ENCODE results near the gene CBLN3.

The CBLN3 gene

DNA sequence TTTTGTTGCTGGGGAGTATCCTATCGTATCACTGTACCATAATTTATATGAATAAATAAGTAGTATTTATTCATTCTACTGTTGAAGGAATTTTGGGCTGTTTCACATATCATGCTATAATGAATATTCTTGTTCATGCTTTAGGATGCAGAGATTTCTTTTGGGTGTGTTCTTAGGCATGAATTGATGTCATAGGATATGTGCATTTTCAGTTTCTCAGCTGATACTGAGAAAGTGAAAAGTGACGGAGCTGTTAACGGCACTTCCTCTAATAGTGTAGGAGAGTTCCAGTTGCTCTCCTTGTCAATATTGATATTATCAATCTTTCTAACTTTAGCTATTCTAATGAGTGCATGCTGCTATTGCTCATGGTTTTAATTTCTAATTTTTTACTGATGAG is 36.3 kb upstream of the CBLN3 start:
- no peak for ATAC-seq (ENCODE audit: insufficient read depth, low read depth)
- Histone ChIP-seq H4K20me1 (ENCODE audit: insufficient read depth, low read length) (no peaks in the 10 kb centered on the region), H3K36me3 (ENCODE audit: insufficient read depth, low read length) (no peaks in the 10 kb centered on the region), H3K9me3 (ENCODE audit: insufficient read depth, low read length, severe bottlenecking) (no peaks in the 10 kb centered on the region), H3K4me3 (ENCODE audit: low read depth in 1 of 2, low read length in 2 of 2) (no peak overlapping the region), H3K4me2 (ENCODE audit: insufficient read depth, low read length) (no peak overlapping the region), H3K27ac (ENCODE audit: low read length) (no peak overlapping the region), H3K27me3 (ENCODE audit: insufficient read depth, low read length, poor library complexity) (no peaks in the 10 kb centered on the region), H2AFZ (ENCODE audit: low read depth, low read length) (no peak overlapping the region), H3K9ac (ENCODE audit: low read depth, low read length) (no peak overlapping the region), H3K4me1 (ENCODE audit: insufficient read depth, low read length) (peaks cover 4% of the 10 kb centered on the region; the same call in 1 of the 2 replicates), H3K79me2 (ENCODE audit: insufficient read depth, low read length) (no peaks in the 10 kb centered on the region)
- TF ChIP-seq EZH2 (IDR thresholded peaks at IDR 0.05; ENCODE audit: borderline replicate concordance, low read depth, low read length, severe bottlenecking): no peak
- TF ChIP-seq, protein P1, sequence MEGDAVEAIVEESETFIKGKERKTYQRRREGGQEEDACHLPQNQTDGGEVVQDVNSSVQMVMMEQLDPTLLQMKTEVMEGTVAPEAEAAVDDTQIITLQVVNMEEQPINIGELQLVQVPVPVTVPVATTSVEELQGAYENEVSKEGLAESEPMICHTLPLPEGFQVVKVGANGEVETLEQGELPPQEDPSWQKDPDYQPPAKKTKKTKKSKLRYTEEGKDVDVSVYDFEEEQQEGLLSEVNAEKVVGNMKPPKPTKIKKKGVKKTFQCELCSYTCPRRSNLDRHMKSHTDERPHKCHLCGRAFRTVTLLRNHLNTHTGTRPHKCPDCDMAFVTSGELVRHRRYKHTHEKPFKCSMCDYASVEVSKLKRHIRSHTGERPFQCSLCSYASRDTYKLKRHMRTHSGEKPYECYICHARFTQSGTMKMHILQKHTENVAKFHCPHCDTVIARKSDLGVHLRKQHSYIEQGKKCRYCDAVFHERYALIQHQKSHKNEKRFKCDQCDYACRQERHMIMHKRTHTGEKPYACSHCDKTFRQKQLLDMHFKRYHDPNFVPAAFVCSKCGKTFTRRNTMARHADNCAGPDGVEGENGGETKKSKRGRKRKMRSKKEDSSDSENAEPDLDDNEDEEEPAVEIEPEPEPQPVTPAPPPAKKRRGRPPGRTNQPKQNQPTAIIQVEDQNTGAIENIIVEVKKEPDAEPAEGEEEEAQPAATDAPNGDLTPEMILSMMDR (IDR thresholded peaks at IDR 0.05; ENCODE audit: borderline replicate concordance, extremely low read depth, low read length, poor library complexity, severe bottlenecking): no peak
- no peak for DNase-seq

DNA sequence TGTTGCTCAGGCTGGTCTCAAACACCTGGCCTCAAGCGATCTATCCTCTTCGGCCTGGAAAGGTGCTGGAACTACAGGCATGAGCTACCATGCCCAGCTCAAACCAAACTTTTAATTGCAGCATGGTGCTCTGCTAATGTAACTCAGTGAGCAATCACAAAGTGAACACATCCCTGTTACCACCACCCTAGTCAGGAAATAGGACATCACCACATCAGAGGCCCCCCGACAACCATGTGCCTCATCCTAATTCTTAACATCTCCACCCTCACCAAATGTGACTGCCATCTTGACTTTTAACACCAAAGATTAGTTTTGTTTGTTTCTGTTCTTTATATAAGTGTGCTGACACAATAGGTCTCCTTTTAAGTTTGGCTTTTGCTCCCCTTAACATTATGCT is 35.9 kb upstream of the CBLN3 start:
- ATAC-seq (ENCODE audit: insufficient read depth, low read depth) (peak; percentile 84), DNase-seq (peak; percentile 35)
- no peak overlapping the region for H3K9ac ChIP-seq (ENCODE audit: low read depth, low read length)
- no peaks in the 10 kb centered on the region for H4K20me1 ChIP-seq (ENCODE audit: insufficient read depth, low read length)
- H3K4me2 ChIP-seq (ENCODE audit: insufficient read depth, low read length): no peak overlapping the region
- H3K4me3 ChIP-seq (ENCODE audit: low read depth in 1 of 2, low read length in 2 of 2): no peak overlapping the region
- H3K79me2 ChIP-seq (ENCODE audit: insufficient read depth, low read length): no peaks in the 10 kb centered on the region
- H3K9me3 ChIP-seq (ENCODE audit: insufficient read depth, low read length, severe bottlenecking): no peaks in the 10 kb centered on the region
- no peak overlapping the region for H2AFZ ChIP-seq (ENCODE audit: low read depth, low read length)
- H3K36me3 ChIP-seq (ENCODE audit: insufficient read depth, low read length): no peaks in the 10 kb centered on the region
- peaks cover 4% of the 10 kb centered on the region; the same call in 1 of the 2 replicates for H3K4me1 ChIP-seq (ENCODE audit: insufficient read depth, low read length)
- H3K27ac ChIP-seq (ENCODE audit: low read length): no peak overlapping the region
- TF ChIP-seq EZH2 (IDR thresholded peaks at IDR 0.05; ENCODE audit: borderline replicate concordance, low read depth, low read length, severe bottlenecking): no peak
- TF ChIP-seq, protein P1 (IDR thresholded peaks at IDR 0.05; ENCODE audit: borderline replicate concordance, extremely low read depth, low read length, poor library complexity, severe bottlenecking): no peak
- no peaks in the 10 kb centered on the region for H3K27me3 ChIP-seq (ENCODE audit: insufficient read depth, low read length, poor library complexity)

DNA sequence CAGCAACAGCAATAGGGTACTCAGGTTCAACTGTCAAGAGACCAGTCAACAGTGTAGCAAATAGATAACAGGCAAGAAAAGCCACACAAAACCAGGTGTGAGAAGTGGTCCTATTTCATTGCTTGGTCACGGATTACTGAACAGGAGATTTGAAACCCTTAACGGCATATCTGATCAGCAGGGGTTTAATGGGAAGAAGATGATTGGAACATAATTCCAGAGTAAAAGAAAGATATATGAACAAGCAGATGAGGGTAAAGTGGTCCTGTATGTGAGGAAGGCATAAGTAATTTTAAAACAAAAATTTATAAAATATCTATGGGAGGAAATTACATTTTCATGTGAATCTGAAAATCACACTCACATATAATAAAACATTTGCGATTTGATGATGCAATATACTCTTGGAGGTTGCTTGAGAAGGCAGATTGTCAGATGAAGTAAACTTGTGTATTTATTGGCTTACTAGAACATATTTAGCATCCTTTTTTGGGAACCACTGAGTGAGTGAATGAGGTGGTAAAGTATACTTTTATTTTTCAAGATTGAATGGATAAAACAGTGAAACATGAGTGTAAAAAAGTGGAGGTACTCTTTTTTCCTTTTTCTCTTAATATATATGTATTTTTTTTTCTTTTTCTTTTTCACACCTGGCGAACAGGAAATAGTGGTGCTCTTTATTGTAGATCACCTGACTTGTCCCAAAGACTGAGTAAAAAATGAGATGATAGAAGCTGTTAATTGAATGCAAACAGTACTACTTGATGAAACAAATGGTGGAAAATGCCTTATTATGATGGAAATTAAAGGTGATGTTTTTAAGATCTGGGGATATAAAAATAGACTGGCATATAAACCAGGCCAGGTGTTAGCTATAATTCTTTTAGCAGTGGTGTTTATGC is 34.7 kb upstream of the CBLN3 start:
- Histone ChIP-seq H3K9me3 (ENCODE audit: insufficient read depth, low read length, severe bottlenecking) (no peaks in the 10 kb centered on the region), H3K4me3 (ENCODE audit: low read depth in 1 of 2, low read length in 2 of 2) (no peak overlapping the region), H3K36me3 (ENCODE audit: insufficient read depth, low read length) (no peaks in the 10 kb centered on the region), H3K79me2 (ENCODE audit: insufficient read depth, low read length) (no peaks in the 10 kb centered on the region), H4K20me1 (ENCODE audit: insufficient read depth, low read length) (no peaks in the 10 kb centered on the region), H3K27me3 (ENCODE audit: insufficient read depth, low read length, poor library complexity) (no peaks in the 10 kb centered on the region), H3K9ac (ENCODE audit: low read depth, low read length) (no peak overlapping the region), H3K4me1 (ENCODE audit: insufficient read depth, low read length) (peaks cover 4% of the 10 kb centered on the region; the same call in 1 of the 2 replicates), H3K27ac (ENCODE audit: low read length) (no peak overlapping the region), H3K4me2 (ENCODE audit: insufficient read depth, low read length) (no peak overlapping the region), H2AFZ (ENCODE audit: low read depth, low read length) (no peak overlapping the region)
- ATAC-seq (ENCODE audit: insufficient read depth, low read depth): no peak
- no peak for TF ChIP-seq EZH2 (IDR thresholded peaks at IDR 0.05; ENCODE audit: borderline replicate concordance, low read depth, low read length, severe bottlenecking)
- TF ChIP-seq, protein P1 (IDR thresholded peaks at IDR 0.05; ENCODE audit: borderline replicate concordance, extremely low read depth, low read length, poor library complexity, severe bottlenecking): no peak
- no peak for DNase-seq

Data from DND-41 (cell line).